BE2C (cell line): ENCODE results near the gene IL22.

Experiments
- DNase-seq: peaks from one replicate; pipeline ENCODE4 v3.0.0-alpha.2; 2020
- H3K27me3 ChIP-seq: fragments of 250-450 bp; sonication (Bioruptor Pico); 2 replicates; pipeline ENCODE4 v1.5.1; 2020; ENCODE audit warnings: mild to moderate bottlenecking
- H3K36me3 ChIP-seq: fragments of 250-450 bp; sonication (Bioruptor Pico); 2 replicates; pipeline ENCODE4 v1.5.1; 2020; ENCODE audit warnings: mild to moderate bottlenecking
- H3K4me1 ChIP-seq: fragments of 250-450 bp; sonication (Bioruptor Pico); 2 replicates; pipeline ENCODE4 v1.5.1; 2020
- H3K4me3 ChIP-seq: 2 replicates; pipeline ENCODE4 v1.5.1; 2011; ENCODE audit warnings: low read depth, low read length
- H3K9me3 ChIP-seq: fragments of 250-450 bp; sonication (Bioruptor Pico); 2 replicates; pipeline ENCODE4 v1.5.1; 2020
- CTCF ChIP-seq: IDR thresholded peaks from 2 replicates; pipeline ENCODE4 v1.5.1; 2012; ENCODE audit warnings: mild to moderate bottlenecking, low read depth, low read length

IL22 gene

GRCh38 chr12:68247785-68248184 lies 5.6 kb downstream of the IL22 start:
- Histone ChIP-seq H3K36me3 (no peaks in the 10 kb centered on the region), H3K4me1 (no peaks in the 10 kb centered on the region), H3K27me3 (peaks cover 4% of the 10 kb centered on the region), H3K4me3 (no peak overlapping the region), H3K9me3 (no peaks in the 10 kb centered on the region)
- DNase-seq: no peak
- TF ChIP-seq CTCF: no peak

GRCh38 chr12:68246350-68246749 lies 7.1 kb downstream of the IL22 start:
- Histone ChIP-seq H3K4me3 (no peak overlapping the region), H3K27me3 (peaks cover 4% of the 10 kb centered on the region), H3K4me1 (no peaks in the 10 kb centered on the region), H3K36me3 (no peaks in the 10 kb centered on the region), H3K9me3 (no peaks in the 10 kb centered on the region)
- no peak for DNase-seq
- no peak for TF ChIP-seq CTCF

- H3K36me3 ChIP-seq: no peaks in the 10 kb centered on the region
- peaks cover 4% of the 10 kb centered on the region for H3K27me3 ChIP-seq
- no peak overlapping the region for H3K4me3 ChIP-seq
- TF ChIP-seq CTCF: no peak
- no peak for DNase-seq
- H3K4me1 ChIP-seq: no peaks in the 10 kb centered on the region
- H3K9me3 ChIP-seq: no peaks in the 10 kb centered on the region
Observed at GRCh38 chr12:68245180-68246021, 8.0 kb downstream of the IL22 start.

GRCh38 chr12:68242777-68243176 lies 10.6 kb downstream of the IL22 start:
- no peaks in the 10 kb centered on the region for H3K4me1 ChIP-seq
- no peaks in the 10 kb centered on the region for H3K36me3 ChIP-seq
- no peaks in the 10 kb centered on the region; the same call in 1 of the 2 replicates for H3K27me3 ChIP-seq
- no peak for TF ChIP-seq CTCF
- no peaks in the 10 kb centered on the region for H3K9me3 ChIP-seq
- no peak overlapping the region for H3K4me3 ChIP-seq
- no peak for DNase-seq

- Histone ChIP-seq H3K4me3 (no peak overlapping the region), H3K9me3 (no peaks in the 10 kb centered on the region), H3K27me3 (no peaks in the 10 kb centered on the region; the same call in 1 of the 2 replicates), H3K36me3 (no peaks in the 10 kb centered on the region), H3K4me1 (no peaks in the 10 kb centered on the region)
- TF ChIP-seq CTCF: no peak
- DNase-seq: no peak
Observed at GRCh38 chr12:68240975-68241374, 12.4 kb downstream of the IL22 start.

GRCh38 chr12:68240079-68240478 lies 13.3 kb downstream of the IL22 start:
- Histone ChIP-seq H3K4me1 (no peaks in the 10 kb centered on the region), H3K36me3 (no peaks in the 10 kb centered on the region), H3K4me3 (no peak overlapping the region), H3K9me3 (no peaks in the 10 kb centered on the region), H3K27me3 (no peaks in the 10 kb centered on the region)
- TF ChIP-seq CTCF: no peak
- no peak for DNase-seq
